Mesothelial cell of epicardium (in vitro differentiated cells): ENCODE results near the gene WNT9A. TPM values are rescaled to one million over a fixed set of nuclear protein-coding genes. Genes with fewer than 3 reads are reported as not detected.

ENCODE experiments used
- DNase-seq, 2 experiments: peaks; one replicate each; pipeline ENCODE4 v3.0.0; 2021; ENCODE audit warnings: low spot score in 2 of 2; ENCODE audit not compliant: unreplicated experiment in 2 of 2
- H3K27ac Mint-ChIP-seq: 2 replicates; pipeline ENCODE4 v1.8.0; 2021; ENCODE audit warnings: mixed read lengths
- H3K27me3 Mint-ChIP-seq: 2 replicates; pipeline ENCODE4 v1.8.0; 2021; ENCODE audit warnings: low read depth, mixed read lengths
- H3K36me3 Mint-ChIP-seq: 2 replicates; pipeline ENCODE4 v1.8.0; 2021; ENCODE audit warnings: mixed read lengths
- H3K4me1 Mint-ChIP-seq: 2 replicates; pipeline ENCODE4 v1.8.0; 2021; ENCODE audit warnings: mixed read lengths
- H3K4me3 Mint-ChIP-seq: 2 replicates; pipeline ENCODE4 v1.8.0; 2021; ENCODE audit warnings: mild to moderate bottlenecking, moderate library complexity, mixed read lengths
- H3K9me3 Mint-ChIP-seq: 2 replicates; pipeline ENCODE4 v1.8.0; 2021; ENCODE audit warnings: mixed read lengths
- total RNA-seq: library from RNA; stranded (reverse); gene quantifications from 3 replicates; pipeline ENCODE4 v1.2.1, GENCODE V29; 2021
- TF ChIP-seq, protein P1 (sequence below): fragments of 200-600 bp; sonication (generic); IDR thresholded peaks from one replicate; pipeline ENCODE4 v1.5.0; 2021; ENCODE audit warnings: antibody characterized with exemption; ENCODE audit not compliant: unreplicated experiment

WNT9A gene
- total RNA-seq, 1 donor from 2014 or later = 3.9 TPM

GRCh38 chr1:227923353-227924167 lies 24.2 kb downstream of the WNT9A start:
- no peaks in the 10 kb centered on the region for H3K27me3 Mint-ChIP-seq
- TF ChIP-seq, protein P1, sequence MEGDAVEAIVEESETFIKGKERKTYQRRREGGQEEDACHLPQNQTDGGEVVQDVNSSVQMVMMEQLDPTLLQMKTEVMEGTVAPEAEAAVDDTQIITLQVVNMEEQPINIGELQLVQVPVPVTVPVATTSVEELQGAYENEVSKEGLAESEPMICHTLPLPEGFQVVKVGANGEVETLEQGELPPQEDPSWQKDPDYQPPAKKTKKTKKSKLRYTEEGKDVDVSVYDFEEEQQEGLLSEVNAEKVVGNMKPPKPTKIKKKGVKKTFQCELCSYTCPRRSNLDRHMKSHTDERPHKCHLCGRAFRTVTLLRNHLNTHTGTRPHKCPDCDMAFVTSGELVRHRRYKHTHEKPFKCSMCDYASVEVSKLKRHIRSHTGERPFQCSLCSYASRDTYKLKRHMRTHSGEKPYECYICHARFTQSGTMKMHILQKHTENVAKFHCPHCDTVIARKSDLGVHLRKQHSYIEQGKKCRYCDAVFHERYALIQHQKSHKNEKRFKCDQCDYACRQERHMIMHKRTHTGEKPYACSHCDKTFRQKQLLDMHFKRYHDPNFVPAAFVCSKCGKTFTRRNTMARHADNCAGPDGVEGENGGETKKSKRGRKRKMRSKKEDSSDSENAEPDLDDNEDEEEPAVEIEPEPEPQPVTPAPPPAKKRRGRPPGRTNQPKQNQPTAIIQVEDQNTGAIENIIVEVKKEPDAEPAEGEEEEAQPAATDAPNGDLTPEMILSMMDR = no peak
- H3K4me3 Mint-ChIP-seq = no peak overlapping the region
- H3K9me3 Mint-ChIP-seq = no peaks in the 10 kb centered on the region
- no peak overlapping the region for H3K27ac Mint-ChIP-seq
- H3K36me3 Mint-ChIP-seq = no peaks in the 10 kb centered on the region
- peaks cover 18% of the 10 kb centered on the region for H3K4me1 Mint-ChIP-seq
- no peak for DNase-seq

- TF ChIP-seq, protein P1 = no peak
- H3K36me3 Mint-ChIP-seq = no peaks in the 10 kb centered on the region
- peaks cover 15% of the 10 kb centered on the region for H3K4me1 Mint-ChIP-seq
- DNase-seq = no peak
- no peaks in the 10 kb centered on the region for H3K9me3 Mint-ChIP-seq
- H3K27me3 Mint-ChIP-seq = no peaks in the 10 kb centered on the region
- peak overlapping the region; percentile 30 for H3K27ac Mint-ChIP-seq
- no peak overlapping the region for H3K4me3 Mint-ChIP-seq
These were observed 25.0 kb downstream of the WNT9A start for GRCh38 chr1:227922501-227923352.

- TF ChIP-seq, protein P1 = no peak
- Mint-ChIP-seq H3K9me3 (no peaks in the 10 kb centered on the region), H3K4me3 (no peak overlapping the region), H3K27me3 (no peaks in the 10 kb centered on the region), H3K36me3 (no peaks in the 10 kb centered on the region), H3K27ac (no peak overlapping the region), H3K4me1 (peaks cover 26% of the 10 kb centered on the region)
- DNase-seq = no peak
These were observed 26.1 kb downstream of the WNT9A start for GRCh38 chr1:227921461-227922185.

- Mint-ChIP-seq H3K4me1 (peaks cover 33% of the 10 kb centered on the region), H3K4me3 (no peak overlapping the region), H3K9me3 (no peaks in the 10 kb centered on the region), H3K27me3 (no peaks in the 10 kb centered on the region), H3K27ac (no peak overlapping the region), H3K36me3 (no peaks in the 10 kb centered on the region)
- DNase-seq = no peak
- TF ChIP-seq, protein P1 = no peak
These were observed 26.8 kb downstream of the WNT9A start for GRCh38 chr1:227920896-227921295.

- TF ChIP-seq, protein P1 = no peak
- H3K4me1 Mint-ChIP-seq = peaks cover 38% of the 10 kb centered on the region
- H3K4me3 Mint-ChIP-seq = no peak overlapping the region
- no peaks in the 10 kb centered on the region for H3K27me3 Mint-ChIP-seq
- no peak overlapping the region for H3K27ac Mint-ChIP-seq
- no peaks in the 10 kb centered on the region for H3K9me3 Mint-ChIP-seq
- DNase-seq = no peak
- H3K36me3 Mint-ChIP-seq = no peaks in the 10 kb centered on the region
These were observed 27.3 kb downstream of the WNT9A start for GRCh38 chr1:227920426-227920825.
